ENCODE results near the gene RASGRP4.

Gene RASGRP4

GRCh38 chr19:38448225-38448624 lies 22.2 kb upstream of the RASGRP4 start:
- H3K36me3 ChIP-seq (ENCODE audit: insufficient read depth, insufficient read length, low read length), result no peaks in the 10 kb centered on the region
- peaks cover 3% of the 10 kb centered on the region for H3K4me1 ChIP-seq (ENCODE audit: insufficient read depth, insufficient read length)
- no peak for DNase-seq (ENCODE audit: low read depth, low spot score)
- no peak overlapping the region for H3K9ac ChIP-seq (ENCODE audit: insufficient read length, low read depth)
- H3K9me3 ChIP-seq (ENCODE audit: insufficient read depth, low read length), result no peaks in the 10 kb centered on the region
- no peaks in the 10 kb centered on the region for H3K27me3 ChIP-seq (ENCODE audit: insufficient read depth, insufficient read length)
- TF ChIP-seq YY1 (IDR thresholded peaks at IDR 0.05; ENCODE audit: insufficient read depth, insufficient read length), result no peak
- no peak for TF ChIP-seq ZNF274 (IDR thresholded peaks at IDR 0.05; ENCODE audit: low read depth, low read length)
- no peak for TF ChIP-seq SUZ12 (IDR thresholded peaks at IDR 0.05; ENCODE audit: extremely low read depth, insufficient read depth, insufficient read length)
- H3K4me3 ChIP-seq (ENCODE audit: insufficient read length, low read depth), result no peak overlapping the region

- no peaks in the 10 kb centered on the region for H3K27me3 ChIP-seq (ENCODE audit: insufficient read depth, insufficient read length)
- DNase-seq (ENCODE audit: low read depth, low spot score), result no peak
- H3K4me1 ChIP-seq (ENCODE audit: insufficient read depth, insufficient read length), result no peaks in the 10 kb centered on the region
- no peak overlapping the region for H3K9ac ChIP-seq (ENCODE audit: insufficient read length, low read depth)
- no peaks in the 10 kb centered on the region for H3K36me3 ChIP-seq (ENCODE audit: insufficient read depth, insufficient read length, low read length)
- H3K4me3 ChIP-seq (ENCODE audit: insufficient read length, low read depth), result no peak overlapping the region
- no peaks in the 10 kb centered on the region for H3K9me3 ChIP-seq (ENCODE audit: insufficient read depth, low read length)
- no peak for TF ChIP-seq SUZ12 (IDR thresholded peaks at IDR 0.05; ENCODE audit: extremely low read depth, insufficient read depth, insufficient read length)
- no peak for TF ChIP-seq ZNF274 (IDR thresholded peaks at IDR 0.05; ENCODE audit: low read depth, low read length)
- TF ChIP-seq YY1 (IDR thresholded peaks at IDR 0.05; ENCODE audit: insufficient read depth, insufficient read length), result no peak
Observed at GRCh38 chr19:38445362-38445761, 19.3 kb upstream of the RASGRP4 start.

DNA sequence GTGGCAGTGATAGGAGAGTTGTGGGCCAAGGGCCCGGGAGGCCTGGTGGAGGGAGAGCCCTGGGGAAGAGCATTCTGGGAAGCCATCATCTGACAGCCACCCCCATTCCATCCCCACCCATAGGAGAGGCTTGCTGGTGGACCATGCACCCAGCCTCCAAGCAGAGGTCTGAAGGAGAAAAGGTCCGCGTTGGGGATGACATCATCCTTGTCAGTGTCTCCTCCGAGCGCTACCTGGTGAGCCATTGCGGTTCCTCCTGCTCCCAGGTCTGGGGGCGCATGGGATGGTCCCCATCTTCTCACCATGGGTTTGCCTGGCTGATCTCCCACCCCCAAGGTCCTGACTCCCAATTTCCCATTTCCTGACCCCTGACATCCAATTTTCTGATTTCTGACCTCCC lies 18.0 kb upstream of the RASGRP4 start:
- Histone ChIP-seq H3K9me3 (ENCODE audit: insufficient read depth, low read length) (no peaks in the 10 kb centered on the region), H3K4me1 (ENCODE audit: insufficient read depth, insufficient read length) (no peaks in the 10 kb centered on the region), H3K9ac (ENCODE audit: insufficient read length, low read depth) (no peak overlapping the region), H3K27me3 (ENCODE audit: insufficient read depth, insufficient read length) (no peaks in the 10 kb centered on the region), H3K4me3 (ENCODE audit: insufficient read length, low read depth) (no peak overlapping the region), H3K36me3 (ENCODE audit: insufficient read depth, insufficient read length, low read length) (no peaks in the 10 kb centered on the region)
- DNase-seq (ENCODE audit: low read depth, low spot score), result no peak
- TF ChIP-seq SUZ12 (IDR thresholded peaks at IDR 0.05; ENCODE audit: extremely low read depth, insufficient read depth, insufficient read length) (no peak), ZNF274 (IDR thresholded peaks at IDR 0.05; ENCODE audit: low read depth, low read length) (no peak), YY1 (IDR thresholded peaks at IDR 0.05; ENCODE audit: insufficient read depth, insufficient read length) (no peak)

DNA sequence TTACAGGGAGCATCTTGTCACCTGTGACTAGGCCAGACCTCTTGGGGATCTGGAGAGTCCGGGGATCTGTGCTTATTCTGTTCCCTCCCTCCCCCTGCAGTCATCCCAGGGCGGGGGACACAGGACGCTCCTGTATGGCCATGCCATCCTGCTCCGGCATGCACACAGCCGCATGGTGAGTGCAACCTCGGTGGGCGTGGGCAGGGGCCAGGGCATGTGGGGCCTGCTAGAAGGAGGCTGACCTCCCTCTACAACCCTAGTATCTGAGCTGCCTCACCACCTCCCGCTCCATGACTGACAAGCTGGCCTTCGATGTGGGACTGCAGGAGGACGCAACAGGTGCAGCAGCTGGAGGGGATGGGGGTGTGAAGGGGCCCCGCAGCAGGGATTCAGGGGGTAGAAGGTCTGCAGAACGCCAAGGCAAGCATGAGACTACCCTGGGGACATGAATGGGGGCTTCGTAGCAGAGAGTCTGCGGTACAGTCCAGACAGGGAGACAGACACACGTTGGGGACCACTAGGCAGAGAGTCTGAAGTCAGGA lies 17.5 kb upstream of the RASGRP4 start:
- Histone ChIP-seq H3K36me3 (ENCODE audit: insufficient read depth, insufficient read length, low read length) (no peaks in the 10 kb centered on the region), H3K9me3 (ENCODE audit: insufficient read depth, low read length) (no peaks in the 10 kb centered on the region), H3K9ac (ENCODE audit: insufficient read length, low read depth) (no peak overlapping the region), H3K4me3 (ENCODE audit: insufficient read length, low read depth) (no peak overlapping the region), H3K27me3 (ENCODE audit: insufficient read depth, insufficient read length) (no peaks in the 10 kb centered on the region), H3K4me1 (ENCODE audit: insufficient read depth, insufficient read length) (no peaks in the 10 kb centered on the region)
- DNase-seq (ENCODE audit: low read depth, low spot score), result no peak
- TF ChIP-seq SUZ12 (IDR thresholded peaks at IDR 0.05; ENCODE audit: extremely low read depth, insufficient read depth, insufficient read length) (no peak), ZNF274 (IDR thresholded peaks at IDR 0.05; ENCODE audit: low read depth, low read length) (no peak), YY1 (IDR thresholded peaks at IDR 0.05; ENCODE audit: insufficient read depth, insufficient read length) (no peak)

- no peak overlapping the region for H3K4me3 ChIP-seq (ENCODE audit: insufficient read length, low read depth)
- TF ChIP-seq ZNF274 (IDR thresholded peaks at IDR 0.05; ENCODE audit: low read depth, low read length), result no peak
- no peak for TF ChIP-seq SUZ12 (IDR thresholded peaks at IDR 0.05; ENCODE audit: extremely low read depth, insufficient read depth, insufficient read length)
- H3K9ac ChIP-seq (ENCODE audit: insufficient read length, low read depth), result no peak overlapping the region
- no peak for DNase-seq (ENCODE audit: low read depth, low spot score)
- no peaks in the 10 kb centered on the region for H3K4me1 ChIP-seq (ENCODE audit: insufficient read depth, insufficient read length)
- no peaks in the 10 kb centered on the region for H3K9me3 ChIP-seq (ENCODE audit: insufficient read depth, low read length)
- no peaks in the 10 kb centered on the region for H3K36me3 ChIP-seq (ENCODE audit: insufficient read depth, insufficient read length, low read length)
- no peaks in the 10 kb centered on the region for H3K27me3 ChIP-seq (ENCODE audit: insufficient read depth, insufficient read length)
Observed at GRCh38 chr19:38442736-38443135, 16.7 kb upstream of the RASGRP4 start.

- TF ChIP-seq ZNF274 (IDR thresholded peaks at IDR 0.05; ENCODE audit: low read depth, low read length) (no peak), SUZ12 (IDR thresholded peaks at IDR 0.05; ENCODE audit: extremely low read depth, insufficient read depth, insufficient read length) (no peak), YY1 (IDR thresholded peaks at IDR 0.05; ENCODE audit: insufficient read depth, insufficient read length) (no peak)
- H3K4me1 ChIP-seq (ENCODE audit: insufficient read depth, insufficient read length), result no peaks in the 10 kb centered on the region
- no peaks in the 10 kb centered on the region for H3K9me3 ChIP-seq (ENCODE audit: insufficient read depth, low read length)
- DNase-seq (ENCODE audit: low read depth, low spot score), result no peak
- no peaks in the 10 kb centered on the region for H3K27me3 ChIP-seq (ENCODE audit: insufficient read depth, insufficient read length)
- no peaks in the 10 kb centered on the region for H3K36me3 ChIP-seq (ENCODE audit: insufficient read depth, insufficient read length, low read length)
- H3K9ac ChIP-seq (ENCODE audit: insufficient read length, low read depth), result no peak overlapping the region
- H3K4me3 ChIP-seq (ENCODE audit: insufficient read length, low read depth), result no peak overlapping the region
Observed at GRCh38 chr19:38441657-38442348, 15.8 kb upstream of the RASGRP4 start.

DNA sequence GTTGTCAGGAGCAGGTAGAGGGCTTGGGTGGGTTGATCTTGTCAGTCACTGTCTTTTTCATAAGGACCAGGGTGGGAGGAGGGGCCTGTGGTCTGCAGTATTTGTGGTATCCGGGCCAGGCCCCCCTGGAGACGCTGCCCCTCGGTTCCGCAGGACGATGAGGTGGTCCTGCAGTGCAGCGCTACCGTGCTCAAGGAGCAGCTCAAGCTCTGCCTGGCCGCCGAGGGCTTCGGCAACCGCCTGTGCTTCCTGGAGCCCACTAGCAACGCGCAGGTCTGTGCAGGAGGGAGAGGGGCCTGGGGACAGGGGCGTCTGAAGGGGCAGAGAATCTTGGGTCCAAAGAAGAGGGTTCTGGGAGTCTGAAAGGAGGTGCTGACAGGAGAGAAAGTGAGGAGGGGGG lies 14.6 kb upstream of the RASGRP4 start:
- no peak for DNase-seq (ENCODE audit: low read depth, low spot score)
- no peak overlapping the region for H3K9ac ChIP-seq (ENCODE audit: insufficient read length, low read depth)
- no peaks in the 10 kb centered on the region for H3K9me3 ChIP-seq (ENCODE audit: insufficient read depth, low read length)
- no peaks in the 10 kb centered on the region for H3K4me1 ChIP-seq (ENCODE audit: insufficient read depth, insufficient read length)
- no peaks in the 10 kb centered on the region for H3K27me3 ChIP-seq (ENCODE audit: insufficient read depth, insufficient read length)
- no peak overlapping the region for H3K4me3 ChIP-seq (ENCODE audit: insufficient read length, low read depth)
- H3K36me3 ChIP-seq (ENCODE audit: insufficient read depth, insufficient read length, low read length), result no peaks in the 10 kb centered on the region
- TF ChIP-seq YY1 (IDR thresholded peaks at IDR 0.05; ENCODE audit: insufficient read depth, insufficient read length) (no peak), SUZ12 (IDR thresholded peaks at IDR 0.05; ENCODE audit: extremely low read depth, insufficient read depth, insufficient read length) (no peak), ZNF274 (IDR thresholded peaks at IDR 0.05; ENCODE audit: low read depth, low read length) (no peak)
